Vagina (tissue), 2 donors: Measurements from ENCODE around the gene PPP1R2. TPM values are rescaled to one million over a fixed set of nuclear protein-coding genes. Genes with fewer than 3 reads are reported as not detected.

Source experiments
- DNase-seq, 2 donors: peaks; one replicate each; pipeline ENCODE4 v3.0.0-alpha.2; 2017; ENCODE audit errors: extremely low spot score in 2 of 2
- H3K27ac ChIP-seq: fragments of 200-600 bp; sonication (generic); one replicate; pipeline ENCODE4 v1.5.1; 2019
- H3K27me3 ChIP-seq: fragments of 200-600 bp; sonication (generic); one replicate; pipeline ENCODE4 v1.5.1; 2019
- H3K36me3 ChIP-seq, 2 donors: fragments of 200-600 bp; sonication (generic); one replicate each; pipeline ENCODE4 v1.5.1; 2017 to 2019
- H3K4me1 ChIP-seq: fragments of 200-600 bp; sonication (generic); one replicate; pipeline ENCODE4 v1.5.1; 2019
- H3K4me3 ChIP-seq, 2 donors: fragments of 200-600 bp; sonication (generic); 1 replicate in 1 of 2; 2 replicates in 1 of 2; pipeline ENCODE4 v1.5.1; 2016 to 2019
- H3K9me3 ChIP-seq: fragments of 200-600 bp; sonication (generic); one replicate; pipeline ENCODE4 v1.5.1; 2019
- POLR2A ChIP-seq, 2 donors: fragments of 450-650 bp; IDR thresholded peaks; one replicate each; pipeline ENCODE4 v1.6.1; 2017; ENCODE audit warnings: antibody characterized with exemption in 2 of 2, mild to moderate bottlenecking in 2 of 2, moderate library complexity in 2 of 2
- POLR2AphosphoS5 ChIP-seq, 2 donors: sonication (generic); formaldehyde crosslinking; IDR thresholded peaks; one replicate each; pipeline ENCODE4 v1.9.0; 2017; ENCODE audit warnings: antibody characterized with exemption in 2 of 2, mild to moderate bottlenecking in 2 of 2, low read depth in 1 of 2; ENCODE audit not compliant: insufficient read depth in 1 of 2
- intact Hi-C: fragments of 100-400 bp; cut with DNase I; formaldehyde crosslinking; loops from one replicate; pipeline ENCODE4 v1.15.1; 2023
- total RNA-seq: library from RNA; depleted of rRNA; stranded (reverse); fragments of >200 nt; gene quantifications from one replicate; pipeline ENCODE4 v1.2.3, GENCODE V29; 2016
- TF ChIP-seq, protein P1 (sequence below), 3 experiments: fragments of 450-650 bp in 2 of 3; fragments of 200-600 bp in 1 of 3; sonication (generic) in 1 of 3; IDR thresholded peaks; one replicate each; pipeline ENCODE4 v1.5.1; 2017 to 2019; ENCODE audit warnings: antibody characterized with exemption in 3 of 3, mild to moderate bottlenecking in 2 of 3, moderate library complexity in 2 of 3

The PPP1R2 gene
- total RNA-seq, 1 donor from 2014 or later: 98.0 TPM

DNA sequence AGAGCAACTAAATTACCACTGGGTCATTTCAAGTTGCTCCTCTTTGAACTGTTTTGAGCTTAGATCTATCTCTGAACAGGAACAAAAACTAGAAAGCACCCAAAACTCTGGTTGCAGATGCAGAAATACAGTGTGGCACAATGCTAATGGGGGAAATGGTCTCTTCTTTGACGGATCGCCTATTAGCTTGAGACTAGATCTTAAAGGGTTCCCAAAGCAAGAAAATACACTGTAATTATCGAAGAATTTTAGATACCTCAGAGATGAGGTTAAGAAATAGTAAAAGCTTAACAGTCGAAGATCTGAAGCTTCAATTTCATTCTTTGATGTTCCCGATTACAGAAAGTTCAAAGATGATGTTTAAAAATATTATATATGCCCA is 818 bp downstream of the PPP1R2 start:
- H3K27me3 ChIP-seq: no peaks in the 10 kb centered on the region
- intact Hi-C loops: loop anchor here (10.0 kb wide), 1 partner anchor 858 kb away; the partner anchor contains the start of gene FAM43A
- no peak for DNase-seq
- no peak for TF ChIP-seq POLR2A (IDR thresholded peaks at IDR 0.05)
- TF ChIP-seq, protein P1, sequence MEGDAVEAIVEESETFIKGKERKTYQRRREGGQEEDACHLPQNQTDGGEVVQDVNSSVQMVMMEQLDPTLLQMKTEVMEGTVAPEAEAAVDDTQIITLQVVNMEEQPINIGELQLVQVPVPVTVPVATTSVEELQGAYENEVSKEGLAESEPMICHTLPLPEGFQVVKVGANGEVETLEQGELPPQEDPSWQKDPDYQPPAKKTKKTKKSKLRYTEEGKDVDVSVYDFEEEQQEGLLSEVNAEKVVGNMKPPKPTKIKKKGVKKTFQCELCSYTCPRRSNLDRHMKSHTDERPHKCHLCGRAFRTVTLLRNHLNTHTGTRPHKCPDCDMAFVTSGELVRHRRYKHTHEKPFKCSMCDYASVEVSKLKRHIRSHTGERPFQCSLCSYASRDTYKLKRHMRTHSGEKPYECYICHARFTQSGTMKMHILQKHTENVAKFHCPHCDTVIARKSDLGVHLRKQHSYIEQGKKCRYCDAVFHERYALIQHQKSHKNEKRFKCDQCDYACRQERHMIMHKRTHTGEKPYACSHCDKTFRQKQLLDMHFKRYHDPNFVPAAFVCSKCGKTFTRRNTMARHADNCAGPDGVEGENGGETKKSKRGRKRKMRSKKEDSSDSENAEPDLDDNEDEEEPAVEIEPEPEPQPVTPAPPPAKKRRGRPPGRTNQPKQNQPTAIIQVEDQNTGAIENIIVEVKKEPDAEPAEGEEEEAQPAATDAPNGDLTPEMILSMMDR (IDR thresholded peaks at IDR 0.05): no peak
- TF ChIP-seq POLR2AphosphoS5 (IDR thresholded peaks at IDR 0.05; ENCODE audit: insufficient read depth in 1 of 2, low read depth in 1 of 2): no peak
- peaks cover 60% of the 10 kb centered on the region for H3K4me1 ChIP-seq
- peak overlapping the region; percentile 88 to 95 for H3K4me3 ChIP-seq
- no peaks in the 10 kb centered on the region for H3K9me3 ChIP-seq
- H3K27ac ChIP-seq: peak overlapping the region; percentile 86
- H3K36me3 ChIP-seq: no peaks in the 10 kb centered on the region

DNA sequence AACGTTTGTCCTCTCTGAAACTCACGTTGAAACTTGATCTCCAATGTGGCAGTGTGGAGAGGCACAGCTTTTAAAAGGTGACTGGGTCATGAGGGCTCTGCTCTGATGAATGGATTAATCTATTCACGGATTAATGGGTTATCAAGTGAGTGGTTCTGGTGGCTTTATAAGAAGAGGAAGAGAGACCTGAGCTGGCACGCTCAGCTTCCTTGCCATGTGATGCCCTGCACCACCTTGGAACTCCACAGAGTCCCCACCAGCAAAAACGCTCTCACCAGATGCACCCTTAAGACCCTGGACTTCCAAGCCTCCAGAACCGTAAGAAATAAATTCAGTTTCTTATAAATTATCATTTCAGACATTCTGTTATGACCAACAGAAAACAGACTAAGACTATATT is 2.6 kb downstream of the PPP1R2 start:
- no peak for DNase-seq
- Histone ChIP-seq H3K27me3 (no peaks in the 10 kb centered on the region), H3K27ac (peak overlapping the region; percentile 36), H3K36me3 (no peaks in the 10 kb centered on the region), H3K4me1 (peaks cover 56% of the 10 kb centered on the region), H3K4me3 (no peak overlapping the region), H3K9me3 (no peaks in the 10 kb centered on the region)
- intact Hi-C loops: loop anchor here (10.0 kb wide), 1 partner anchor 856 kb away; the partner anchor contains the start of gene FAM43A
- TF ChIP-seq, protein P1 (IDR thresholded peaks at IDR 0.05): no peak
- TF ChIP-seq POLR2A (IDR thresholded peaks at IDR 0.05) (no peak), POLR2AphosphoS5 (IDR thresholded peaks at IDR 0.05; ENCODE audit: insufficient read depth in 1 of 2, low read depth in 1 of 2) (no peak)

DNA sequence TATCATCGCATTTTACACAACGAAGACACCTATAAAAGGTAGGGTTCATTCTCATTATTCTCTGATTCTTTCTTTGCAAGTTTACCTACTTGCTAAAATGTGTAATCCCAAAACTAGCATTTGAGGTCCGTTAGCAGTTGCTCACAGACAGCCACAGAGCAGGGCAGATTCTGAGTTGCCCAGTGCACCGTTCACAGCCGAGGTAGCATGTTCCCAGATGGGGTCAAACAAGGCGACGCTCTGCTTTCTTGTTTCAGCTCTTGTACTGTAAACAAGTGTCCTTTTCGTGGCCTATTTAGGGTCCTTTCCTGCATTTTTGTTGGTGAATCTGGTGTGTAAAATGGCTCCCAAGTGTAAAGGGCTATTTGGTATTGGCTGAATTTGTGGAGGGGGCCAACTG is 3.1 kb downstream of the PPP1R2 start:
- no peak overlapping the region for H3K4me3 ChIP-seq
- intact Hi-C loops: loop anchor here (10.0 kb wide), 1 partner anchor 855 kb away; the partner anchor contains the start of gene FAM43A
- H3K27ac ChIP-seq: no peak overlapping the region
- DNase-seq: no peak
- TF ChIP-seq POLR2AphosphoS5 (IDR thresholded peaks at IDR 0.05; ENCODE audit: insufficient read depth in 1 of 2, low read depth in 1 of 2) (no peak), POLR2A (IDR thresholded peaks at IDR 0.05) (no peak)
- TF ChIP-seq, protein P1 (IDR thresholded peaks at IDR 0.05): no peak
- H3K4me1 ChIP-seq: peaks cover 59% of the 10 kb centered on the region
- H3K27me3 ChIP-seq: no peaks in the 10 kb centered on the region
- H3K36me3 ChIP-seq: no peaks in the 10 kb centered on the region
- H3K9me3 ChIP-seq: no peaks in the 10 kb centered on the region

DNA sequence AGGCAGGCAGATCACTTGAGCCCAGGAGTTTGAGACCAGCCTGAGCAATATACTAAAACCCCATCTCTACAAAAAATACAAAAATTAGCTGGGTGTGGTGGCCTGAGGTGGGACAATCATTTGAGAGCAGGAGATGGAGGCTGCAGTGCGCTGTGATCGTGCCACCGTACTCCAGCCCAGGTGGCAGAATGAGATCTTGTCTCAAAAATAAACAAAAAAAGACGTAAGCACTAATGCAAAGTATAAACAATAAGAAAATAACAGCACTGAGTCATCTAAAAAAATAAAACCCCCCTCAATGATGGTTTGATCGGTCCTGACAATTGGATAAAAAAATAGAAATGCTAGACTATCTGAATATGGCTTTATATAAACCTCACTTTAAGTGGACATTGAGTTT is 3.6 kb downstream of the PPP1R2 start:
- peaks cover 63% of the 10 kb centered on the region for H3K4me1 ChIP-seq
- intact Hi-C loops: no loop called here
- H3K4me3 ChIP-seq: no peak overlapping the region
- TF ChIP-seq POLR2A (IDR thresholded peaks at IDR 0.05) (no peak), POLR2AphosphoS5 (IDR thresholded peaks at IDR 0.05; ENCODE audit: insufficient read depth in 1 of 2, low read depth in 1 of 2) (no peak)
- TF ChIP-seq, protein P1 (IDR thresholded peaks at IDR 0.05): no peak
- no peak overlapping the region for H3K27ac ChIP-seq
- no peaks in the 10 kb centered on the region for H3K36me3 ChIP-seq
- no peaks in the 10 kb centered on the region for H3K27me3 ChIP-seq
- no peaks in the 10 kb centered on the region for H3K9me3 ChIP-seq
- DNase-seq: no peak

DNA sequence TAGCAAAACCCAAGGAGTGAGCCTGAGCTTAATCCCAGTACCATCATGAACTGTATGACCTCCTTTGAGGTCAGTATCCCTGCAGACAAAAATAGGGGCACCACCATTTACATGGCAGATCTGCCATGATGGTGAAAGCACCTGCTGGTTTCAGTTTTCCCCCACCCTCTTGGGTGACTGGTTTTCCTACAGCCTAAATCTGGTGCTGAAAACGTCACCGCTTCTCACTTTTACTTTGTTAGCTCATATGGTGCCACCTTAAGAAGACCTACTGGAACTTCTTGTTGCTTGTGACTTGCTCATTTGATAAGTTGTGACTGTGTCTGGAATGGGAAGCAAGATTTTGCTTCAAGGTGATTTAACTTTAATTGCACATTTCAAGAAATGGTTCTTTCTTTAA is 5.1 kb downstream of the PPP1R2 start:
- TF ChIP-seq POLR2A (IDR thresholded peaks at IDR 0.05) (no peak), POLR2AphosphoS5 (IDR thresholded peaks at IDR 0.05; ENCODE audit: insufficient read depth in 1 of 2, low read depth in 1 of 2) (no peak)
- TF ChIP-seq, protein P1 (IDR thresholded peaks at IDR 0.05): no peak

More for the DNA sequence above, 5.1 kb downstream of the PPP1R2 start:
- intact Hi-C loops: no loop called here
- Histone ChIP-seq H3K4me3 (no peak overlapping the region), H3K27ac (no peak overlapping the region), H3K27me3 (no peaks in the 10 kb centered on the region), H3K9me3 (no peaks in the 10 kb centered on the region), H3K4me1 (peaks cover 68% of the 10 kb centered on the region), H3K36me3 (no peaks in the 10 kb centered on the region)
- no peak for DNase-seq
